Heart left ventricle (tissue), 13 donors: ENCODE measurements around the gene CLIP1.
"Not testable (repeated sequence)": the region's sequence is repeated elsewhere in the genome, so short reads cannot be mapped to it uniquely, and the experiment has no call there.

ENCODE experiments used
- CTCF ChIP-seq, 12 donors: fragments of 200-600 bp; sonication (generic) in 4 of 12; IDR thresholded peaks; one replicate each; pipeline versions ENCODE4 v1.5.0 to v1.8.0; 2018 to 2022; ENCODE audit warnings: antibody characterized with exemption in 12 of 12, mild to moderate bottlenecking in 5 of 12
- POLR2A ChIP-seq, 2 donors: fragments of 450-650 bp; IDR thresholded peaks; one replicate each; pipeline ENCODE4 v1.6.1; 2017; ENCODE audit warnings: antibody characterized with exemption in 2 of 2, mild to moderate bottlenecking in 2 of 2, moderate library complexity in 2 of 2
- donor health status: ischemic (EF 13 %, LVEDD 7.1; RV severe dilation, severe dysfunction).
- donor health status: DM: no; HTN: yes; CAD: no.
- donor health status: DM: no; HTN: no; CAD: no.
- donor health status: ischemic (EF 25% LVEDD 6.9; RV normal size, moderate dysfunction).
- donor health status: ischemic (EF 25% LVEDD 5.7; RV mildly dilated, moderate dysfunction).
- donor health status: ischemic (EF 35%, LVEDD 5.7; RV mildly dilated, moderate dysfunction).
- donor health status: nonischemic (EF 11% LVEDD 7.7; RV severe dilation, severe dysfunction).
- donor health status: DM: yes; HTN: yes; CAD: no.
- donor health status: PGD.
- donor health status: ischemic (EF 29% LVEDD 5.4; RV normal size, mild dysfunction).
- donor health status: nonischemic (EF 23%, LVEDD 6.1; RV moderate dilation, normal function).

GRCh38 chr12:122367632-122368031 lies 54.8 kb downstream of the CLIP1 start:
- not testable (repeated sequence) for TF ChIP-seq POLR2A, CTCF (IDR thresholded peaks at IDR 0.05)
